Muscle of back (tissue), 11 donors: Measurements from ENCODE around the gene CDC27. TPM values are rescaled to one million over a fixed set of nuclear protein-coding genes. Genes with fewer than 3 reads are reported as not detected.
A peak's percentile ranks its signal among the peaks of the same experiment; 100 is the strongest.
"Not testable (repeated sequence)": the region's sequence is repeated elsewhere in the genome, so short reads cannot be mapped to it uniquely, and the experiment has no call there.

Experiments used
- DNase-seq, 3 donors: peaks; one replicate each; pipeline versions ENCODE4 v3.0.0 to v3.0.0-alpha.2; 2013
- polyA plus RNA-seq, 10 donors: library from polyadenylated mRNA; unstranded; fragments of 120-200 nt; gene quantifications; one replicate each; pipeline ENCODE4 v1.2.1, GENCODE V29; 2013; ENCODE audit not compliant: insufficient read length in 10 of 10

The CDC27 gene
- polyA plus RNA-seq, 10 donors: 38.7 to 62.6 (median 52.7) TPM

GRCh38 chr17:47134354-47134753 lies 54.7 kb downstream of the CDC27 start:
- DNase-seq: not testable (repeated sequence)

GRCh38 chr17:47131761-47132160 lies 57.3 kb downstream of the CDC27 start:
- DNase-seq: no peak

- not testable (repeated sequence) for DNase-seq
Measured at GRCh38 chr17:47126835-47127234, 62.3 kb downstream of the CDC27 start.

GRCh38 chr17:47123262-47123661 lies 65.8 kb downstream of the CDC27 start:
- not testable (repeated sequence) for DNase-seq

GRCh38 chr17:47120521-47121095 lies 68.5 kb downstream of the CDC27 start:
- DNase-seq: peak in 1 of 3 donors; percentile 37

- peak in 1 of 3 donors; percentile 46 for DNase-seq
Measured at GRCh38 chr17:47119746-47120520, 69.2 kb downstream of the CDC27 start.

GRCh38 chr17:47117386-47117785 lies 71.7 kb downstream of the CDC27 start:
- DNase-seq: no peak

GRCh38 chr17:47106130-47106529 lies 83.0 kb downstream of the CDC27 start:
- DNase-seq: no peak

GRCh38 chr17:47105246-47105645 lies 83.8 kb downstream of the CDC27 start:
- not testable (repeated sequence) for DNase-seq

- no peak for DNase-seq
Measured at GRCh38 chr17:47102914-47103313, 86.2 kb downstream of the CDC27 start.

- peak; percentile 90 to 96 (median 93) for DNase-seq
Measured at GRCh38 chr17:47099987-47100711, 88.9 kb downstream of the CDC27 start.

GRCh38 chr17:47099451-47099986 lies 89.6 kb downstream of the CDC27 start:
- DNase-seq: no peak

GRCh38 chr17:47096343-47096742 lies 92.8 kb downstream of the CDC27 start:
- no peak for DNase-seq

GRCh38 chr17:47095268-47095667 lies 93.8 kb downstream of the CDC27 start:
- DNase-seq: no peak

GRCh38 chr17:47087093-47087492 lies 102.0 kb downstream of the CDC27 start:
- DNase-seq: no peak

GRCh38 chr17:47085736-47086135 lies 103.4 kb downstream of the CDC27 start:
- DNase-seq: no peak

- no peak for DNase-seq
Measured at GRCh38 chr17:47078801-47079200, 110.3 kb downstream of the CDC27 start.

- DNase-seq: no peak
Measured at GRCh38 chr17:47077576-47077975, 111.5 kb downstream of the CDC27 start.

GRCh38 chr17:47076171-47076570 lies 112.9 kb downstream of the CDC27 start:
- no peak for DNase-seq

GRCh38 chr17:47074361-47074760 lies 114.7 kb downstream of the CDC27 start:
- DNase-seq: not testable (repeated sequence)

GRCh38 chr17:47073629-47074028 lies 115.5 kb downstream of the CDC27 start:
- DNase-seq: not testable (repeated sequence)

GRCh38 chr17:47072886-47073285 lies 116.2 kb downstream of the CDC27 start:
- peak; percentile 14 to 48 (median 21) for DNase-seq
